Measurements from ENCODE around the gene CHAMP1.
"Not testable (repeated sequence)": the region's sequence is repeated elsewhere in the genome, so short reads cannot be mapped to it uniquely, and the experiment has no call there.

DNA sequence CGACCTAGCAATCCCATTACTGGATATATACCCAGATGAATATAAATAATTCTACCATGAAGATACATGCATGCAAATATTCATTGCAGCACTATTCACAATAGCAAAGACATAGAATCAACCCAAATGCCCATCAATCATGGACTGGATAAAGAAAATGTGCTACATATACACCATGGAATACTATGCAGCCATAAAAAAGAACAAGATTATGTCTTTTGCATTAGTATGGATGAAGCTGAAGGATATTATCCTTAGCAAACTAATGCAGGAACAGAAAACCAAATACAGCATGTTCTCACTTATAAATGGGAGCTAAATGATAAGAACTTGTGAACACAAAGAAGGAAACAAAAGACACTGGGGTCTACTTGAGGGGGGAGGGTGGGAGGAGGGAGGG, 22.2 kb downstream of the CHAMP1 start:
- TF ChIP-seq BACH1 (IDR thresholded peaks at IDR 0.05; ENCODE audit: low read length); E2F6 (IDR thresholded peaks at IDR 0.05); YY1 (IDR thresholded peaks at IDR 0.05; ENCODE audit: low read depth, low read length); USF2 (IDR thresholded peaks at IDR 0.05; ENCODE audit: low read length); SIN3A (conservative IDR thresholded peaks at IDR 0.05 in 1 of 2, IDR thresholded peaks at IDR 0.05 in 1 of 2; ENCODE audit: low read depth in 1 of 2, low read length in 2 of 2); POLR2AphosphoS5 (IDR thresholded peaks at IDR 0.05; ENCODE audit: low read depth, low read length); RAD21 (IDR thresholded peaks at IDR 0.05 in 1 of 2, conservative IDR thresholded peaks at IDR 0.05 in 1 of 2; ENCODE audit: low read depth in 2 of 2, low read length in 2 of 2); BCL11A (IDR thresholded peaks at IDR 0.05; ENCODE audit: low read depth in 2 of 2, low read length in 2 of 2); KDM1A (IDR thresholded peaks at IDR 0.05; ENCODE audit: borderline replicate concordance, low read length); CREB1 (IDR thresholded peaks at IDR 0.05); SP2 (IDR thresholded peaks at IDR 0.05; ENCODE audit: low read length); SIRT6 (IDR thresholded peaks at IDR 0.05; ENCODE audit: low read length): not testable (repeated sequence)
- TF ChIP-seq, protein P1, sequence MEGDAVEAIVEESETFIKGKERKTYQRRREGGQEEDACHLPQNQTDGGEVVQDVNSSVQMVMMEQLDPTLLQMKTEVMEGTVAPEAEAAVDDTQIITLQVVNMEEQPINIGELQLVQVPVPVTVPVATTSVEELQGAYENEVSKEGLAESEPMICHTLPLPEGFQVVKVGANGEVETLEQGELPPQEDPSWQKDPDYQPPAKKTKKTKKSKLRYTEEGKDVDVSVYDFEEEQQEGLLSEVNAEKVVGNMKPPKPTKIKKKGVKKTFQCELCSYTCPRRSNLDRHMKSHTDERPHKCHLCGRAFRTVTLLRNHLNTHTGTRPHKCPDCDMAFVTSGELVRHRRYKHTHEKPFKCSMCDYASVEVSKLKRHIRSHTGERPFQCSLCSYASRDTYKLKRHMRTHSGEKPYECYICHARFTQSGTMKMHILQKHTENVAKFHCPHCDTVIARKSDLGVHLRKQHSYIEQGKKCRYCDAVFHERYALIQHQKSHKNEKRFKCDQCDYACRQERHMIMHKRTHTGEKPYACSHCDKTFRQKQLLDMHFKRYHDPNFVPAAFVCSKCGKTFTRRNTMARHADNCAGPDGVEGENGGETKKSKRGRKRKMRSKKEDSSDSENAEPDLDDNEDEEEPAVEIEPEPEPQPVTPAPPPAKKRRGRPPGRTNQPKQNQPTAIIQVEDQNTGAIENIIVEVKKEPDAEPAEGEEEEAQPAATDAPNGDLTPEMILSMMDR (IDR thresholded peaks at IDR 0.05; ENCODE audit: control extremely low read depth in 1 of 3, insufficient read depth in 1 of 3, low read depth in 1 of 3, low read length in 3 of 3) = not testable (repeated sequence)
- TF ChIP-seq, protein P2, sequence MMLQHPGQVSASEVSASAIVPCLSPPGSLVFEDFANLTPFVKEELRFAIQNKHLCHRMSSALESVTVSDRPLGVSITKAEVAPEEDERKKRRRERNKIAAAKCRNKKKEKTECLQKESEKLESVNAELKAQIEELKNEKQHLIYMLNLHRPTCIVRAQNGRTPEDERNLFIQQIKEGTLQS (IDR thresholded peaks at IDR 0.05; ENCODE audit: insufficient read depth, low read depth, low read length) = not testable (repeated sequence)
